HepG2 (cell line): ENCODE results near the gene TSTD2. TPM values are rescaled to one million over a fixed set of nuclear protein-coding genes. Genes with fewer than 3 reads are reported as not detected.

Experiments used
- ATAC-seq: fragments of 200-7000 bp; cut with Tn5 transposase; 3 replicates; pipeline ENCODE4 v1.9.1; 2020; ENCODE audit warnings: mild to moderate bottlenecking, moderate library complexity
- BruUV-seq: library from RNA; stranded (reverse); fragments of 400-500 nt; replicated peaks from 2 replicates; lab custom pipeline; 2021; lab: Mats Ljungman, UMichigan
- CTCF ChIA-PET: fragments of 300-600 bp; formaldehyde crosslinking; extraction: SDS; loops from one replicate; lab custom pipeline; 2021; ENCODE audit warnings: low total read pairs, inconsistent platforms, low intra/inter-chr PET ratio; lab: Yijun Ruan, JAX
- POLR2A ChIA-PET: fragments of 350-600 bp; sonication (Branson Sonifier 250); formaldehyde crosslinking; loops from one replicate; lab custom pipeline; 2020; ENCODE audit warnings: antibody characterized with exemption, inconsistent platforms; lab: Yijun Ruan, JAX
- DNase-seq: peaks from one replicate; pipeline ENCODE4 v3.0.0-alpha.2; 2015; ENCODE audit warnings: low spot score
- FAIRE-seq: peaks from 3 replicates; lab custom pipeline; 2011; peaks lifted over from hg19 to GRCh38; lab: Jason Lieb, UNC
- H2AFZ ChIP-seq: one replicate; pipeline ENCODE4 v1.6.1; 2011; ENCODE audit warnings: low read length, inconsistent platforms
- H3K27ac ChIP-seq: fragments of 300-600 bp; 3 replicates; pipeline ENCODE4 v1.8.0; 2011; ENCODE audit warnings: mixed run types, mild to moderate bottlenecking, mixed read lengths, low read length, inconsistent platforms; ENCODE audit not compliant: insufficient read depth; ENCODE audit errors: extremely low read length
- H3K27me3 ChIP-seq, 2 experiments: fragments of 200-600 bp in 1 of 2; 2 replicates in 1 of 2; 3 replicates in 1 of 2; pipeline versions ENCODE4 v1.6.0 to v1.8.0; 2011; ENCODE audit warnings: low read length in 2 of 2, mild to moderate bottlenecking in 2 of 2, moderate library complexity in 2 of 2, inconsistent platforms in 1 of 2; ENCODE audit not compliant: insufficient read depth in 2 of 2, control insufficient read depth in 1 of 2
- H3K36me3 ChIP-seq, 2 experiments: fragments of 200-600 bp in 1 of 2; replicated peaks in 1 of 2; 2 replicates in 1 of 2; 3 replicates in 1 of 2; pipeline versions ENCODE4 v1.5.1 to v1.8.0; 2011; ENCODE audit warnings: low read length in 2 of 2, inconsistent platforms in 1 of 2; ENCODE audit not compliant: insufficient read depth in 2 of 2, control insufficient read depth in 1 of 2
- H3K4me1 ChIP-seq: 2 replicates; pipeline ENCODE4 v1.5.1; 2012; ENCODE audit warnings: low read length, inconsistent platforms; ENCODE audit not compliant: insufficient read depth
- H3K4me2 ChIP-seq: 2 replicates; pipeline ENCODE4 v1.6.0; 2011; ENCODE audit warnings: low read depth, low read length, inconsistent platforms
- H3K4me3 ChIP-seq, 3 experiments: fragments of 200-600 bp in 1 of 3; sonication (generic), shearing (Covaris generic) in 1 of 3; replicated peaks in 1 of 3; 2 replicates each; pipeline ENCODE4 v1.5.1; 2011 to 2016; ENCODE audit warnings: low read length in 3 of 3, inconsistent platforms in 2 of 3, low read depth in 2 of 3, mild to moderate bottlenecking in 2 of 3, control low read depth in 1 of 3, mixed read lengths in 1 of 3; ENCODE audit not compliant: insufficient read depth in 1 of 3
- H3K79me2 ChIP-seq: one replicate; pipeline ENCODE4 v1.6.1; 2011; ENCODE audit warnings: low read length, inconsistent platforms; ENCODE audit not compliant: insufficient read depth
- H3K9ac ChIP-seq: 2 replicates; pipeline ENCODE4 v1.6.0; 2011; ENCODE audit warnings: mild to moderate bottlenecking, low read depth, low read length, inconsistent platforms; ENCODE audit not compliant: insufficient read depth
- H3K9me3 ChIP-seq: 2 replicates; pipeline ENCODE4 v1.5.1; 2012; ENCODE audit warnings: mild to moderate bottlenecking, low read length
- H4K20me1 ChIP-seq: 2 replicates; pipeline ENCODE4 v1.6.0; 2011; ENCODE audit warnings: inconsistent platforms, mild to moderate bottlenecking, low read length, moderate library complexity; ENCODE audit not compliant: insufficient read depth
- ATRX ChIP-seq: sonication (generic); formaldehyde crosslinking; IDR thresholded peaks from 2 replicates; pipeline ENCODE4 v1.4.0; 2020; ENCODE audit warnings: missing genetic modification reagents, borderline replicate concordance
- CENPBD1 ChIP-seq: sonication (generic); formaldehyde crosslinking; IDR thresholded peaks from 2 replicates; pipeline ENCODE4 v1.8.0; 2022; ENCODE audit warnings: missing genetic modification reagents, low read depth, mild to moderate bottlenecking, borderline replicate concordance
- MED8 ChIP-seq: sonication (generic); formaldehyde crosslinking; IDR thresholded peaks from 2 replicates; pipeline ENCODE4 v1.8.1; 2023; ENCODE audit warnings: mild to moderate bottlenecking, missing genetic modification reagents; ENCODE audit not compliant: insufficient replicate concordance
- STAT5B ChIP-seq: sonication (generic); formaldehyde crosslinking; IDR thresholded peaks from 2 replicates; pipeline ENCODE4 v1.4.0; 2020; ENCODE audit warnings: missing genetic modification reagents
- THAP9 ChIP-seq: sonication (generic); formaldehyde crosslinking; IDR thresholded peaks from 2 replicates; pipeline ENCODE4; 2020; ENCODE audit warnings: missing genetic modification reagents, mild to moderate bottlenecking, borderline replicate concordance
- ZNF546 ChIP-seq: sonication (generic); formaldehyde crosslinking; conservative IDR thresholded peaks from 2 replicates; pipeline ENCODE4 v1.8.1; 2023; ENCODE audit warnings: mild to moderate bottlenecking, missing genetic modification reagents
- ZNF7 ChIP-seq: IDR thresholded peaks from 2 replicates; pipeline ENCODE4 v1.6.1; 2016; ENCODE audit warnings: missing biosample characterization, missing genetic modification reagents
- WGBS: methylation state at CpG from one replicate; pipeline ENCODE4 v1.1.6; 2017; ENCODE audit warnings: low lambda C conversion rate; 5-methylcytosine and 5-hydroxymethylcytosine counted together
- in situ Hi-C: cut with HindIII; loops from 2 replicates; pipeline ENCODE4 v1.10.0; 2017; ENCODE audit warnings: low pct_unique_long_range_greater_than_20kb; ENCODE audit not compliant: extremely low pct_ligation_motif_present
- intact Hi-C: fragments of 100-400 bp; cut with micrococcal nuclease; formaldehyde crosslinking; loops from one replicate; pipeline ENCODE4 v1.10.0; 2022; ENCODE audit not compliant: unreplicated experiment
- polyA plus RNA-seq, 8 experiments: library from polyadenylated mRNA; depleted of rRNA in 3 of 8; stranded (reverse) in 7 of 8; unstranded in 1 of 8; fragments of >200 nt; fragmentation: Illumina TruSeq in 4 of 8; extraction: Trizol in 4 of 8; gene quantifications; 2 replicates each; pipeline versions ENCODE4 v1.2.1 to v1.2.3, GENCODE V29; 2011 to 2016; ENCODE audit warnings: low read depth in 4 of 8, missing spikeins in 1 of 8, mixed read lengths in 1 of 8; ENCODE audit not compliant: insufficient read depth in 1 of 8
- total RNA-seq, 5 experiments: library from RNA; depleted of rRNA; stranded (reverse); fragments of >200 nt; fragmentation: Illumina TruSeq; extraction: Trizol; gene quantifications; 2 replicates each; pipeline ENCODE4 v1.2.3, GENCODE V29; 2016; ENCODE audit warnings: low read depth in 1 of 5

Gene TSTD2
- total and polyA plus RNA-seq, 2 of the 13 experiments (the other 11 are each of a cell fraction or from before 2014, with no cell fraction given) = 16.0 to 23.1 TPM

DNA sequence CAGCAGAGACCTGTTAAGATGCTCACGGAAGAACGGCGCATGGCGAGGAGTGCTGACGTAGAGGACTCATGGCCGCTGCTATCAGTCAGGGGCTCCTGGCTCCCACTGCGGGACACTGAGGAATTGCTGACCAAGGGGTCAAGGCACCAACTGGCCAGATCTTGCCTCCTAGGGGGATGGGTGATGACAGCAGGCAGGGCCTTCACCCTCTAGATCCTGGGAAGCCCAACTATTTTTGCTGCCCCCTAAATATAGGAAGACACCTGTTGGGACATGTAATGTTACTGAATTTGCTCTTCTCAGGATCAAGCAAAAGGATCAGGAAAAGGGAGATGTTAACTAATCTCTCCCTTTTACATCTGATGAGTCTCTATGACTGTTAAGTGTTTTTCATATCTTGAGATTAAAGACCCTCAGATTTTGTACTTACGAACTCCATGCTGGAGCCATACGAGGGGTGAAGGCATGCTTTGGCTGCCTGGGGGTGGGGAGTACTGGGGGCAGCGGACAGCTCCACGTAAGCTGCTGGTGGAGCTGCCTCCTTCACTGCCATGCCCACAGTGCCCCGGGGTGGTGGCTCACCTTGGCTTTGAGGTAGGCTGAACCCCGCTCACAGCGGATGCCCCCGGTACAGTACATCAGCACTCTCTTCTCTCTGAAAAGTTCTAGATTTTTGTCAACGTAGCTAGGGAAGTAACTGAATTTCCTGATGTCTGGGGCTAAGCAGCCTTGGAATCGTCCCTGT lies 28.1 kb downstream of the TSTD2 start:
- Histone ChIP-seq H3K9me3 (no peaks in the 10 kb centered on the region), H3K27ac (no peak overlapping the region), H4K20me1 (no peaks in the 10 kb centered on the region), H3K4me1 (no peaks in the 10 kb centered on the region), H2AFZ (no peak overlapping the region), H3K36me3 (peaks cover 25 to 60% of the 10 kb centered on the region in 2 experiments), H3K79me2 (no peaks in the 10 kb centered on the region), H3K4me3 (no peak overlapping the region), H3K27me3 (no peaks in the 10 kb centered on the region), H3K4me2 (no peak overlapping the region), H3K9ac (no peak overlapping the region)
- BruUV-seq = no TSS peak
- in situ Hi-C loops (loop anchor here (25.0 kb wide), 1 partner anchor 743 kb away; the partner anchor contains the start of gene ZNF782), intact Hi-C loops (no loop called here)
- 96% methylated on average over 13 of the region's 17 CpGs for WGBS
- POLR2A ChIA-PET = no interaction called here
- no peak for FAIRE-seq
- CTCF ChIA-PET = no interaction called here
- TF ChIP-seq ATRX (CRISPR knock-in tag) (no peak), ZNF546 (CRISPR knock-in tag) (no peak), MED8 (CRISPR knock-in tag) (no peak), STAT5B (CRISPR knock-in tag) (no peak), CENPBD1 (CRISPR knock-in tag) (no peak), ZNF7 (CRISPR knock-in tag) (no peak), THAP9 (CRISPR knock-in tag) (no peak)
- no peak for DNase-seq
- no peak for ATAC-seq
